ENCODE data around the gene KRT79.

Gene KRT79

GRCh38 chr12:52821071-52821730, 12.9 kb downstream of the KRT79 start:
- no peak for DNase-seq (ENCODE audit: extremely low read depth, low read depth)
- TF ChIP-seq, protein P1, sequence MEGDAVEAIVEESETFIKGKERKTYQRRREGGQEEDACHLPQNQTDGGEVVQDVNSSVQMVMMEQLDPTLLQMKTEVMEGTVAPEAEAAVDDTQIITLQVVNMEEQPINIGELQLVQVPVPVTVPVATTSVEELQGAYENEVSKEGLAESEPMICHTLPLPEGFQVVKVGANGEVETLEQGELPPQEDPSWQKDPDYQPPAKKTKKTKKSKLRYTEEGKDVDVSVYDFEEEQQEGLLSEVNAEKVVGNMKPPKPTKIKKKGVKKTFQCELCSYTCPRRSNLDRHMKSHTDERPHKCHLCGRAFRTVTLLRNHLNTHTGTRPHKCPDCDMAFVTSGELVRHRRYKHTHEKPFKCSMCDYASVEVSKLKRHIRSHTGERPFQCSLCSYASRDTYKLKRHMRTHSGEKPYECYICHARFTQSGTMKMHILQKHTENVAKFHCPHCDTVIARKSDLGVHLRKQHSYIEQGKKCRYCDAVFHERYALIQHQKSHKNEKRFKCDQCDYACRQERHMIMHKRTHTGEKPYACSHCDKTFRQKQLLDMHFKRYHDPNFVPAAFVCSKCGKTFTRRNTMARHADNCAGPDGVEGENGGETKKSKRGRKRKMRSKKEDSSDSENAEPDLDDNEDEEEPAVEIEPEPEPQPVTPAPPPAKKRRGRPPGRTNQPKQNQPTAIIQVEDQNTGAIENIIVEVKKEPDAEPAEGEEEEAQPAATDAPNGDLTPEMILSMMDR (IDR thresholded peaks at IDR 0.05; ENCODE audit: low read depth, low read length), result no peak

DNA sequence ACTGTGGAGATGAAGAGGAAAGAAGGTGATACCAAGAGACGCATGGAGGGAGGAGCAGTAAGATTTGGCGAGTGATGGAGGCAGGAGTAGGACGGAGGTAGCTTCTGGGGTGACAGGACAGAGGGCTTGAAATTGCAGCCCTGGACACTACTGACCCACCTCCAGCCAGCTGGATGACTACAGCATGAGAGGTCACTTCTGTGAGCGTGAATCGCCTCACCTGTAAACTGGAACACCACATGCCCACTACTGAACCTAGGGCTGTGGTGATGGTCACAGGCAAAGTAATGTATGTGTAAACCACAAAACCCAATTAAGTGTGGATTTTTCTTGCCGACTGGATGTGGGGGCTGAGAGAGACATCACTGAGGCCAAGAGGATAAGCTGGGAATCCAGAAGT, 13.6 kb downstream of the KRT79 start:
- TF ChIP-seq, protein P1 (IDR thresholded peaks at IDR 0.05; ENCODE audit: low read depth, low read length), result no peak
- no peak for DNase-seq (ENCODE audit: extremely low read depth, low read depth)

DNA sequence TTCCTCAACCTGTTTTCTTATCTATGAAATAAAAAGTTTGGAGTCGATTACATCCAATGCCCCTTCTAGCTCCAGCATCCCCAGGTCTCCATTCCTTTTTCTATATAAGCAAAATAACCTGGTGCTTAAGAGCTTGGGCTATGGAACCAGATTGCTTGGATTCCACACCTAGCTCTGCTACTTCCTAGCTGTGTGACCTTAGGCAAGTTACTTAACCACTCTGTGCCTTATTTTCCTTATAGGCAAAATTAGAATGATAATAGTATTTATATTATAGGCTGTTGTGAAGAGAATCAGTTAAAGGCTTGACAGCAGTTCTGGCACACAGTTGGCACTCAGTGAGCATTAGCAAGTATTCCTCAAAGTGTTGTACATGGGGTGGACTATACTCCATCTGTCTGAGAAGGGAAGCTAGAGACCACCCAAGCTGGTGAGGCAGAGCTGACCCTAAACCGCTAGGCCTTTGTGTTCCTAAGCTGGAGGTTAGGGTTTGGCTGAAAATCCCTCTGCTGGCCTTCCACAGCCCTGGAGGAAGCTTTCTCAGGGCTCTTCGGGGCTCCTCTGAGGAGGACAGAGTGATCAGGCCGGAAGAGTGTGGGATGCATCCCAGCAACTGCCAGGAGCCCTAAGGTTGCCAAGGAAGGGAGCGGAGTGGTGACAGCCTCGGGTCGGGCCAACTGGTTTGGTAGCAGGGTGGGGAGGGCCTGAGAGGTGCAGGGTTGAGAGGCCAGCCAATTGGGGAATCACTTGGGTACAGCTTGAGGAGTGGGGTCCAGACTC, 14.2 kb downstream of the KRT79 start:
- DNase-seq (ENCODE audit: extremely low read depth, low read depth), result no peak
- TF ChIP-seq, protein P1 (IDR thresholded peaks at IDR 0.05; ENCODE audit: low read depth, low read length), result no peak

- TF ChIP-seq, protein P1 (IDR thresholded peaks at IDR 0.05; ENCODE audit: low read depth, low read length), result no peak
- DNase-seq (ENCODE audit: extremely low read depth, low read depth), result no peak
Measured at GRCh38 chr12:52818887-52819420, 15.2 kb downstream of the KRT79 start.

DNA sequence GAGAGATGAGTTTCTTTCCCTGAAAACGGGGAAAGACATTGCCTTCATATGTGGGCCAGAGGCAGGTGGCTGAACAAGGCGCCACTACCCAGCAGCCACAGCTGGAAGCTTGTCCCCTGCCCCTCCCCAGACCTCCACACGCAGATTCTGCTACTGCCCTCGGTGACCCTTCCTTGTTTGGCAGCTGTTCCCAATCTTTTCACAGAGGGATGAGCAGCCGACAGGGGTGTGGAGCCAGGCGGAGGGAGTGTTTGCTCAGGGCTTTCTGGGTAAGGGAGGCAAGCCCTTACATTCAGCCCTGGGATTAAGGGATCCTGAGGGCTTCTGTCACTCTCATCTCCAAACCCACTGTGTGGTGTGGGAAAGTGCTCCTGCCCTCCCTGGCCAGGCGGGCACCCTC, 15.7 kb downstream of the KRT79 start:
- TF ChIP-seq, protein P1 (IDR thresholded peaks at IDR 0.05; ENCODE audit: low read depth, low read length), result no peak
- no peak for DNase-seq (ENCODE audit: extremely low read depth, low read depth)

DNA sequence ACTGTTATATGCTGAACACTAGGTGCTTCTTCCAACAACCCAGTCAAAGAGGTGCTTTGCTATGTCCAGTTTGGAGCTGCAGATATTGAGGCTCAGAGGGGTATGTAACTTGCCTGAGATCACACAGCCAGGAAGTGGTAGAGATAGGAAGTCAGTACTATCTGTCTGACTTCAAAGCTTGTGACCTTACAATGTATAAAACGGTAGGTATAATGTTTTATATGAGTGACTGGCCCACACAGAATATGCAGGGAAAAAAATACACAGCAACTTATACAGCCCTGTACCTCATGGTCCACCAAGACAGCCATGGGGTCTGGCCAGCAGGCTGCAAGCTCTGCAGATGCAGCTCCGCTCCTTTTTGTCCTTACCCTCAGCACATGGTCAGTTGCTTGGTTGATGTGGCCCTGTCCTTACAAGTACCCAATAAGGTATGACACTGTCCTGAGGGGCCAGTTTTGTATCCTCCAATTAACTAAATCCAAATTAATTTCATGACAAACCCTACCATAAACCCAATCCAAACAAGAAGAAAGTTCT, 16.3 kb downstream of the KRT79 start:
- TF ChIP-seq, protein P1 (IDR thresholded peaks at IDR 0.05; ENCODE audit: low read depth, low read length), result no peak
- no peak for DNase-seq (ENCODE audit: extremely low read depth, low read depth)

Data from AG09319 (cell line).